IMR-90 (cell line): Measurements from ENCODE around the gene KHK. TPM values are rescaled to one million over a fixed set of nuclear protein-coding genes. Genes with fewer than 3 reads are reported as not detected.

Experiments used
- ATAC-seq: fragments of 200-7000 bp; cut with Tn5 transposase; 2 replicates; pipeline ENCODE4 v1.9.1; 2020; ENCODE audit warnings: low read depth, mild to moderate bottlenecking, moderate library complexity
- BruUV-seq: library from RNA; stranded (reverse); fragments of 400-500 nt; replicated peaks from 2 replicates; lab custom pipeline; 2021; lab: Mats Ljungman, UMichigan
- CTCF ChIA-PET: fragments of 300-600 bp; formaldehyde crosslinking; extraction: SDS; loops from one replicate; lab custom pipeline; 2021; ENCODE audit warnings: antibody characterized with exemption; lab: Yijun Ruan, JAX
- POLR2A ChIA-PET: fragments of 300-600 bp; sonication (Branson Sonifier 250); formaldehyde crosslinking; loops from one replicate; lab custom pipeline; 2022; ENCODE audit warnings: antibody characterized with exemption; ENCODE audit not compliant: unreplicated experiment; lab: Charles Lee
- DNase-seq: peaks from one replicate; pipeline ENCODE4 v3.0.0; 2013
- H2AFZ ChIP-seq: replicated peaks from 2 replicates; pipeline ENCODE3; 2013; ENCODE audit warnings: low read length, mild to moderate bottlenecking; ENCODE audit not compliant: poor library complexity
- H2AK5ac ChIP-seq: 2 replicates; pipeline ENCODE4 v1.6.1; 2013; ENCODE audit warnings: low read depth, low read length, inconsistent platforms
- H2AK9ac ChIP-seq: replicated peaks from 2 replicates; pipeline ENCODE3; 2013; ENCODE audit warnings: mild to moderate bottlenecking, low read depth, low read length, moderate library complexity; ENCODE audit not compliant: poor library complexity
- H2BK120ac ChIP-seq: 2 replicates; pipeline ENCODE4 v1.6.1; 2013; ENCODE audit warnings: low read depth, low read length, inconsistent platforms
- H2BK15ac ChIP-seq: 3 replicates; pipeline ENCODE4 v1.6.1; 2013; ENCODE audit warnings: low read depth, low read length, inconsistent platforms
- H2BK20ac ChIP-seq: 2 replicates; pipeline ENCODE4 v1.6.1; 2013; ENCODE audit warnings: low read depth, mild to moderate bottlenecking, inconsistent platforms, low read length, moderate library complexity
- H2BK5ac ChIP-seq: 2 replicates; pipeline ENCODE4 v1.6.1; 2013; ENCODE audit warnings: mild to moderate bottlenecking, low read depth, low read length, inconsistent platforms; ENCODE audit not compliant: poor library complexity, severe bottlenecking
- H3K14ac ChIP-seq: replicated peaks from 2 replicates; pipeline ENCODE4 v1.6.1; 2013; ENCODE audit warnings: low read depth, low read length, inconsistent platforms
- H3K18ac ChIP-seq: 2 replicates; pipeline ENCODE4 v1.6.1; 2013; ENCODE audit warnings: low read depth, low read length, control low read depth
- H3K23ac ChIP-seq: 2 replicates; pipeline ENCODE4 v1.6.1; 2013; ENCODE audit warnings: low read depth, low read length, inconsistent platforms
- H3K27ac ChIP-seq: 2 replicates; pipeline ENCODE4 v1.5.1; 2013; ENCODE audit warnings: mild to moderate bottlenecking, control low read depth, low read length; ENCODE audit not compliant: insufficient read depth
- H3K27me3 ChIP-seq: 2 replicates; pipeline ENCODE4 v1.6.1; 2013; ENCODE audit warnings: low read length; ENCODE audit not compliant: control insufficient read depth, insufficient read depth
- H3K36me3 ChIP-seq: 2 replicates; pipeline ENCODE4 v1.6.1; 2013; ENCODE audit warnings: low read length, mixed read lengths; ENCODE audit not compliant: control insufficient read depth, insufficient read depth
- H3K4ac ChIP-seq: 2 replicates; pipeline ENCODE4 v1.6.1; 2013; ENCODE audit warnings: low read depth, low read length, inconsistent platforms
- H3K4me1 ChIP-seq: 2 replicates; pipeline ENCODE4 v1.6.1; 2013; ENCODE audit warnings: low read length, mixed read lengths; ENCODE audit not compliant: control insufficient read depth, insufficient read depth
- H3K4me2 ChIP-seq: 2 replicates; pipeline ENCODE4 v1.6.1; 2013; ENCODE audit warnings: low read depth, mild to moderate bottlenecking, control low read depth, low read length, moderate library complexity
- H3K4me3 ChIP-seq: 2 replicates; pipeline ENCODE4 v1.5.1; 2013; ENCODE audit warnings: low read depth, mild to moderate bottlenecking, control low read depth, low read length, moderate library complexity; ENCODE audit not compliant: insufficient read depth
- H3K56ac ChIP-seq: 2 replicates; pipeline ENCODE4 v1.6.1; 2013; ENCODE audit warnings: low read length, inconsistent platforms; ENCODE audit not compliant: insufficient read depth; ENCODE audit errors: extremely low read depth
- H3K79me1 ChIP-seq, 2 experiments: 2 replicates each; pipeline ENCODE4 v1.6.1; 2013; ENCODE audit warnings: low read length in 2 of 2, inconsistent platforms in 1 of 2, low read depth in 1 of 2
- H3K9ac ChIP-seq: 2 replicates; pipeline ENCODE4 v1.6.1; 2013; ENCODE audit warnings: low read depth, low read length, control low read depth
- H3K9me1 ChIP-seq: 2 replicates; pipeline ENCODE4 v1.6.1; 2013; ENCODE audit warnings: low read length, inconsistent platforms; ENCODE audit not compliant: insufficient read depth
- H3K9me3 ChIP-seq: 2 replicates; pipeline ENCODE4 v1.6.1; 2013; ENCODE audit warnings: low read length; ENCODE audit not compliant: control insufficient read depth, insufficient read depth
- H4K20me1 ChIP-seq: 2 replicates; pipeline ENCODE4 v1.6.1; 2013; ENCODE audit warnings: low read length, inconsistent platforms; ENCODE audit not compliant: insufficient read depth
- H4K5ac ChIP-seq: 2 replicates; pipeline ENCODE4 v1.6.1; 2013; ENCODE audit warnings: mild to moderate bottlenecking, low read depth, low read length, control low read depth
- H4K8ac ChIP-seq, 2 experiments: 2 replicates each; pipeline ENCODE4 v1.6.1; 2013; ENCODE audit warnings: low read depth in 2 of 2, low read length in 2 of 2, control low read depth in 1 of 2, inconsistent platforms in 1 of 2
- H4K91ac ChIP-seq: 2 replicates; pipeline ENCODE4 v1.6.1; 2013; ENCODE audit warnings: low read depth, low read length, inconsistent platforms; ENCODE audit not compliant: insufficient read depth
- BHLHE40 ChIP-seq: fragments of 150-350 bp; IDR thresholded peaks from 2 replicates; pipeline ENCODE4 v1.6.1; 2016; ENCODE audit warnings: mild to moderate bottlenecking, low read depth, low read length
- CEBPB ChIP-seq: IDR thresholded peaks from 2 replicates; pipeline ENCODE4 v1.6.1; 2012; ENCODE audit warnings: low read depth, low read length, improper control_type of control experiment
- ELK1 ChIP-seq: fragments of 150-350 bp; IDR thresholded peaks from 2 replicates; pipeline ENCODE4 v1.6.1; 2016; ENCODE audit warnings: low read depth, mild to moderate bottlenecking, low read length, moderate library complexity, borderline replicate concordance
- MAFK ChIP-seq: IDR thresholded peaks from 2 replicates; pipeline ENCODE4 v1.6.1; 2012; ENCODE audit warnings: low read depth, low read length, improper control_type of control experiment
- MAZ ChIP-seq: IDR thresholded peaks from 2 replicates; pipeline ENCODE4 v1.6.1; 2012; ENCODE audit warnings: low read depth, mild to moderate bottlenecking, low read length, improper control_type of control experiment, moderate library complexity, borderline replicate concordance
- MXI1 ChIP-seq: IDR thresholded peaks from 2 replicates; pipeline ENCODE4 v1.6.1; 2012; ENCODE audit warnings: low read depth, mild to moderate bottlenecking, low read length, moderate library complexity, borderline replicate concordance
- NFE2L2 ChIP-seq: fragments of 150-350 bp; IDR thresholded peaks from 2 replicates; pipeline ENCODE4 v1.6.1; 2016; ENCODE audit warnings: low read depth, mild to moderate bottlenecking, low read length
- POLR2A ChIP-seq: IDR thresholded peaks from 2 replicates; pipeline ENCODE4 v1.6.1; 2012; ENCODE audit warnings: mild to moderate bottlenecking, low read depth, low read length
- WGBS, 2 experiments: methylation state at CpG; one replicate each; pipeline versions ENCODE4 v1.1.5 to v1.1.7; 2013; ENCODE audit warnings: missing lambda C conversion rate in 2 of 2; ENCODE audit not compliant: insufficient read length in 1 of 2; ENCODE audit errors: extremely low coverage in 2 of 2; 5-methylcytosine and 5-hydroxymethylcytosine counted together
- dilution Hi-C: fragments of 300-500 bp; cut with HindIII; formaldehyde crosslinking; loops from one replicate; pipeline ENCODE4 v1.14.3; 2018; ENCODE audit warnings: low sequenced_read_pairs; ENCODE audit not compliant: unreplicated experiment
- in situ Hi-C: fragments of 300-500 bp; cut with MboI; formaldehyde crosslinking; loops from 3 replicates; pipeline ENCODE4 v1.14.3; 2019; ENCODE audit warnings: low sequenced_read_pairs, inconsistent platforms, mixed read lengths
- intact Hi-C: fragments of 100-400 bp; cut with micrococcal nuclease; formaldehyde crosslinking; loops from 2 replicates; pipeline ENCODE4 v1.10.0; 2022
- polyA plus RNA-seq, 3 experiments: library from polyadenylated mRNA; depleted of rRNA; stranded (reverse); fragments of >200 nt; gene quantifications; 2 replicates each; pipeline ENCODE4 v1.2.3, GENCODE V29; 2012; ENCODE audit warnings: low replicate concordance in 1 of 3
- total RNA-seq: library from RNA; depleted of rRNA; stranded (reverse); fragments of >200 nt; gene quantifications from 2 replicates; pipeline ENCODE4 v1.2.3, GENCODE V29; 2012

The KHK gene
- total and polyA plus RNA-seq, 2 of the 4 experiments (the other 2 are of a cell fraction) = 0.72 to 0.82 TPM

DNA sequence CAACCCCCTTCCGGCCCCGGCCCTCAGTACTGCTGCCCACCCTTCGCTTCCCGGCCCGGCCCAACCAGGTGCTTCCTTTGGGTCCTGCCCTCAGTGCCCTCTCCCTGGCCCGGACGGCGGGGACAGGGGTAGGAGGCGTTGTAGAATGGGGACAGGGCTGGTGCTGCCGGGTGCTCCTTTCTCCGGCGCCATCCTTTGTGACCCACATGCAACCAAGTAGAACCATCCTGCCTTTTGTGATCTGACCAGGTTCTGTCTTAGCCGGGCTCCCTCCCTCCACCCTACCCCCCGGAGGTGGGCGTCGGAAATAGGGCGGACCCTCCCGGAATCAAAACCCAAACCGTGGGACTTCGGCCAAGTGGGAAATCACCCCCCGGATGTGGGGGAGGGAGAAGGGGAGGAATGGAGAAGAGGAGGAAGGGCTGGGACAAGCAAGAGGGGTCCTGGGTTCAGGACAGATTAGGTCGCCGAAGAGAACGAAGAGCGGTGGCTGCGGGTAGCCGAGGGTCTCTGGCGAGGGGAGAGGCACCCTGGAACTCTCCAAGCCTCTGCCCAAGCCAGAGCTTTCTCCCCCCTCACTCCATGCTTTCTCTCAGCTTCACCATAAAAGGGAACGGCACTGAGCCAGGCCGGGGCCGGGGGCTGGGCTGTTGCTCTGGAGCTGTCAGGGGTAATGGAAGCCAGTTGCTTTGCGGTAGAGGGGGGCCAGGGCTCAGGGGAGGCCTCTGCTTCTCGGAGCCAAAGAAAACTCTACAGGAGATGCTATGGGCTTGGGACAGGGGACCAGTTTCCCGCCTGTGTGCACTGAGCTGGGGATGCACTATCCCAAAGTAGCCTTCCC, 14.4 kb upstream of the KHK start:
- peak overlapping the region; percentile 99 for H3K4ac ChIP-seq
- peak overlapping the region; percentile 43 for H3K4me3 ChIP-seq
- H2BK120ac ChIP-seq = peak overlapping the region; percentile 97
- peak overlapping the region; percentile 93 for H4K91ac ChIP-seq
- BruUV-seq = no TSS peak
- peaks cover 20% of the 10 kb centered on the region for H4K20me1 ChIP-seq
- H2BK15ac ChIP-seq = peak overlapping the region; percentile 21; the same call in 2 of the 3 replicates
- H3K23ac ChIP-seq = peak overlapping the region; percentile 99
- peak overlapping the region; percentile 83 for H3K4me2 ChIP-seq
- intact Hi-C loops (loop anchor here (2.0 to 5.0 kb wide), 2 partner anchors 21 to 110 kb away; partner anchors contain the start of gene AGBL5), dilution Hi-C loops (no loop called here), in situ Hi-C loops (no loop called here)
- H4K5ac ChIP-seq = peak overlapping the region; percentile 98
- ATAC-seq (peak; percentile 46), DNase-seq (peak; percentile 70)
- TF ChIP-seq MXI1 (no peak; the same call in 1 of the 2 replicates), MAFK (no peak), CEBPB (no peak), POLR2A (no peak), ELK1 (no peak), MAZ (peak; percentile 42; the same call in 1 of the 2 replicates), BHLHE40 (no peak), NFE2L2 (no peak)
- H3K27ac ChIP-seq = peak overlapping the region; percentile 96
- H2BK5ac ChIP-seq = peak overlapping the region; percentile 94
- H3K27me3 ChIP-seq = no peaks in the 10 kb centered on the region
- 0% methylated on average over 2 of the region's 34 CpGs; no CpG with 5 or more reads in 1 of the 2 experiments for whole genome bisulfite sequencing, 2 experiments
- peaks cover 25% of the 10 kb centered on the region for H3K36me3 ChIP-seq
- CTCF ChIA-PET = interaction anchor here (0.6 to 0.8 kb wide), 2 partner anchors 56 to 231 kb away, joined by 3 to 6 read pairs; no protein-coding TSS in a partner anchor
- H3K9ac ChIP-seq = peak overlapping the region; percentile 69
- POLR2A ChIA-PET = interaction anchor here (0.7 to 1.4 kb wide), 2 partner anchors 8 to 9 kb away, joined by 3 to 4 read pairs; no protein-coding TSS in a partner anchor
- peak overlapping the region; percentile 97 for H2AK5ac ChIP-seq
- H3K18ac ChIP-seq = peak overlapping the region; percentile 99
- peak overlapping the region; percentile 81 for H2BK20ac ChIP-seq
- no peaks in the 10 kb centered on the region for H3K9me3 ChIP-seq
- H2AFZ ChIP-seq = peak overlapping the region; percentile 83
- peak overlapping the region; percentile 85 to 99 for H4K8ac ChIP-seq
- H3K4me1 ChIP-seq = peaks cover 37% of the 10 kb centered on the region
- H2AK9ac ChIP-seq = peak overlapping the region; percentile 99
- peak overlapping the region; percentile 98 for H3K14ac ChIP-seq
- H3K56ac ChIP-seq = peak overlapping the region; percentile 94
- H3K9me1 ChIP-seq = peaks cover 27% of the 10 kb centered on the region
- H3K79me1 ChIP-seq = peaks cover 31 to 45% of the 10 kb centered on the region in 2 experiments
